ENCODE measurements around the gene LEMD3.

GRCh38 chr12:65196762-65197567, 27.6 kb downstream of the LEMD3 start:
- TF ChIP-seq POLR2A (IDR thresholded peaks at IDR 0.05) (no peak), CTCF (IDR thresholded peaks at IDR 0.05) (no peak)
